22Rv1 (cell line): Measurements from ENCODE around the gene THRB.

Experiments
- H3K27ac ChIP-seq: fragments of 450-650 bp; 2 replicates; pipeline ENCODE4 v1.5.1; 2017
- ZFX ChIP-seq: fragments of 450-650 bp; IDR thresholded peaks from 2 replicates; pipeline ENCODE4 v1.6.1; 2017; ENCODE audit warnings: antibody characterized with exemption, borderline replicate concordance
- TF ChIP-seq, protein P1 (sequence below): fragments of 450-650 bp; IDR thresholded peaks from 2 replicates; pipeline ENCODE4 v1.5.1; 2017; ENCODE audit warnings: mild to moderate bottlenecking

Gene THRB

DNA sequence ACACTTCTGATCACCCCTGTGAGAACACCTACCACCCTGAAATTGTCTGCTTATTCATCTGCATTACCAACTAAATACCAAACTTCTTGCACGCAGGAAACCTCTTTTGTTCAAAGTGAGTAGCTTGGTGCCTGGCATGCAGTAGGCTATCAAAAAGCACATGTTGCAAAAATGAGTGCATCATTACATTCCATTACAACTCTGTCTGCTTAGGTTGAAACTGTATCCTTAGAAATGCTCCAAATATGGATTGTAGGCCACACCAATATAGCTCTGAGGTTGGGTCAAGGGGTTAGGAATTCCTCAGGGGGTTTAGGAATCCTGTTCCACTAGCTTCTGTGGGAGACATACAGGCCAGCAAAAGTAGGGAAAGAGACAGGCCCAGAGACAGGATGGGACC is 107.2 kb downstream of the THRB start:
- TF ChIP-seq, protein P1, sequence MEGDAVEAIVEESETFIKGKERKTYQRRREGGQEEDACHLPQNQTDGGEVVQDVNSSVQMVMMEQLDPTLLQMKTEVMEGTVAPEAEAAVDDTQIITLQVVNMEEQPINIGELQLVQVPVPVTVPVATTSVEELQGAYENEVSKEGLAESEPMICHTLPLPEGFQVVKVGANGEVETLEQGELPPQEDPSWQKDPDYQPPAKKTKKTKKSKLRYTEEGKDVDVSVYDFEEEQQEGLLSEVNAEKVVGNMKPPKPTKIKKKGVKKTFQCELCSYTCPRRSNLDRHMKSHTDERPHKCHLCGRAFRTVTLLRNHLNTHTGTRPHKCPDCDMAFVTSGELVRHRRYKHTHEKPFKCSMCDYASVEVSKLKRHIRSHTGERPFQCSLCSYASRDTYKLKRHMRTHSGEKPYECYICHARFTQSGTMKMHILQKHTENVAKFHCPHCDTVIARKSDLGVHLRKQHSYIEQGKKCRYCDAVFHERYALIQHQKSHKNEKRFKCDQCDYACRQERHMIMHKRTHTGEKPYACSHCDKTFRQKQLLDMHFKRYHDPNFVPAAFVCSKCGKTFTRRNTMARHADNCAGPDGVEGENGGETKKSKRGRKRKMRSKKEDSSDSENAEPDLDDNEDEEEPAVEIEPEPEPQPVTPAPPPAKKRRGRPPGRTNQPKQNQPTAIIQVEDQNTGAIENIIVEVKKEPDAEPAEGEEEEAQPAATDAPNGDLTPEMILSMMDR, result no peak
- no peak for TF ChIP-seq ZFX

DNA sequence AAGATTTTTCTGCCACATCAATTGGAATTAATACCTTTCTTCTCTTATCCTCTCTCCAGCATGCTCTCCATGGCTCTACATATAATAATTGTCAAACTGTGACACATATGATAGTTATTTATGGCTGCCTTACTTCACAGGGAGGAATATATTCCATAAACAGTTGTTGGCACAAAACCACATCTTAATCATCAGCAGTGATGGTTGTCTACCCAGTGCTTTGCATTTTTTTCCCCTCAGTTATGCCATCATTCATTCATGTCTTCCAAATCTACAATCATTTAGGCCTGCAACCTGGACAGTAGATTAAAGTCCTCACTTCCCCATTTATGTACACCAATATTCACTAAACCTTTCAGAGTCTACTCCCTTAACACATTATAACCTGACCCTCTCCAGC is 107.7 kb downstream of the THRB start:
- no peak overlapping the region for H3K27ac ChIP-seq
- TF ChIP-seq, protein P1, result no peak
- TF ChIP-seq ZFX, result no peak

More for the DNA sequence above, 107.2 kb downstream of the THRB start:
- H3K27ac ChIP-seq, result no peak overlapping the region

DNA sequence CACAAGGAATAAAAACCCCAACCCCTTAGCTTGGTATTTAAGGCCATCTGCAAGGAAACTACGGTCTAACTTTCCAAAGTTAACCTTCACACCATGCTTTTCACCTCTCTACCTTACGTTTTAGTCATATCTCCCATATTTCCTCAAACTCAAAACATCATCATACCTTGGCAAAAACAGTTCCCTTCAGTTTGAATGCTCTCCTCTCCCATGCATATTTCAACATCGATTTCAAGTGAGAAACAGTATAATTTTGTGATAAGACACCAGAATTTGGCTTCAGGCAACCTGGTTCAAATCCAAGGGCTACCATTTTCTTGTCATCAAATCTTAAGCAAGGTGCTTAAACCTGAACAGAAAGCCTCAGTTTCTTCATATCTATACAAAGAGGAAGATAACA is 108.2 kb downstream of the THRB start:
- H3K27ac ChIP-seq, result no peak overlapping the region
- TF ChIP-seq ZFX, result no peak
- TF ChIP-seq, protein P1, result no peak

DNA sequence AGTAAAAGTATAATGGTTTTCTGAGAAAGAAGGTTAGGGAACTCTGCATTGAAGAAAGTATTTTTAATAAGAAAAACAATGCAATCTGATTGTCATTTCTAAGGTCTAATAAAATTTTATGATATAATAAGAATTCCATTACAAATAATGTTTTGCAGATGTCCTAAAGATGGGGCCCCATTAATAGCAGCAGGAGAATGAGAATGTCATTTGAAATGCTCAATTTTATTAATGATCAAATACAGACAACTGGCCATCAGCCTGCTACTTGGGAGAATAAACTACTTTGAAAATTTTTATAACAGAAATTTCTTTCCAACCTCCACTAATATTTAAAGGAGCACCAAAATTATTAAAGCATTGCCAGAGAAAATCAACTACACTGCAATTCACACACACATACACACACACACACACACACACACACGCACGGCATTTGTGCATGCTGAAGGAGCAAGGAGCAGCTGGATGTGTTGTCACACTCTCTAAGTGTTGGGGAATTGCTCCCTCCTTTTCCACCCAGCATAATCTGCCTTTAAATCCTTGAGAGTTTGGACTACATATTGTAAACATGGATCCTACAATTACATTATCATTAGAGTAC is 109.5 kb downstream of the THRB start:
- TF ChIP-seq, protein P1, result no peak
- TF ChIP-seq ZFX, result no peak

DNA sequence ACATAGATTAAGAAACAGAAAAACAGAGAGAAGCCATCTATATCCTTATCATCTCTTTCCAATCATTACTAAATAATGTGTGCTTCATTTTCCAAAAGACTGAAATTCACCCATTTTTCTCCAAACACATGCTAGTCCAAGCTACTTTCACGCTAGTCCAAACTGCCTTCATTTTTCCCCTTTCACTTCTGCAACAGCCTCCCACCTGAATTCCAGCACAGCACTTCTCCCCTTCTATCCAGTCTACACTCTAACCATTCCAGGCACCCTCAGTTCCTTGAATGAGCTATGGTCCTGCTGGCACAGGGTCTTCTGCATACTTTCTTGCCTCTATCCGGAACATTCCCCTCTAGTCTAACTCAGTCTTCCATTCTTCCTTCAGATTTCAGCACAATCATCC is 112.0 kb downstream of the THRB start:
- TF ChIP-seq, protein P1, result no peak
- no peak for TF ChIP-seq ZFX

More for the DNA sequence above, 109.5 kb downstream of the THRB start:
- no peak overlapping the region for H3K27ac ChIP-seq

DNA sequence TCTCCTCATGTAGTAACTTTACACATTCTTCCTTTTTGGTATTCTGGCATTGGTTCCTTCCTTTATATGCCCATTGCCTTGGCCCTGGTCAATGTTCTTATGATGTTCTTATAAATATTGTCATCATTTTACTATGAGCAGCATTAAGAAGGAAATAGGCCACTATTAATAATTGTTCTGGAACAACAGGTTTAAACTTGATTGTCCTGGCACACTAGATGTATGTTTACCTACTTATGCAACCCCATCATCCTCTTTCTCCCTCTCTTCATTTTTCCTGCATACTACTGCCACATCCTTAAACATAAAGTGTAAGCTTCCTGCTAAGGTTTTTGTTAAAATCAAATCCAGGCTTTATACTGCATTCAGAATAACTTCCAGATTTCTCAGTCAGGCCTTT is 114.7 kb downstream of the THRB start:
- H3K27ac ChIP-seq, result no peak overlapping the region
- TF ChIP-seq ZFX, result no peak
- TF ChIP-seq, protein P1, result no peak

More for the DNA sequence above, 112.0 kb downstream of the THRB start:
- no peak overlapping the region for H3K27ac ChIP-seq

DNA sequence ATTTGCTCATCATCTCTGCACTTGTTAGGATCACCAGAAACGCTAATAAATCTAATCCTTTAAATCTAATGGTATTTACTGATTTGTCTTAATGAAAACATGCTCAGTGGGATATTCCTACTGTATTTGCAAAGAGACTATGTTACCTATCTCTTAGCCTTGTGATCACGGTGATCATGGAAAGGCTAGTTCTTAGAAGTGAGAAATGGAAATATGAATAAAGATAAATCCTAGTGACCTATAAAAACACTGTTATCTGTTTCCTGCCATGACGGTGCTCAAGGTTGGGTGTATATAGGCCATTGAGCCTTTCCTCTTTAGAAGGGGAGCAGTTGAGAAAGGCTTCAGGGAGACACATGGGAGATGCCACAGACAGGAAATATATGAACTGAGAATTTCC is 116.3 kb downstream of the THRB start:
- TF ChIP-seq ZFX, result no peak
- TF ChIP-seq, protein P1, result no peak
- H3K27ac ChIP-seq, result no peak overlapping the region
